HG02840 (cell line): ENCODE data around the gene TREX2.

ENCODE experiments used
- ATAC-seq: cut with Tn5 transposase; IDR thresholded peaks from one replicate; pipeline ENCODE4 v1.9.1; 2021; ENCODE audit warnings: mild to moderate bottlenecking, moderate library complexity, moderate number of reproducible peaks; ENCODE audit not compliant: unreplicated experiment, low FRiP score

The TREX2 gene

GRCh38 chrX:153476666-153477363 lies 31.0 kb upstream of the TREX2 start:
- no peak for ATAC-seq

- ATAC-seq: no peak
Measured at GRCh38 chrX:153475751-153476281, 30.0 kb upstream of the TREX2 start.

GRCh38 chrX:153475271-153475670 lies 29.4 kb upstream of the TREX2 start:
- ATAC-seq: no peak

- ATAC-seq: no peak
Measured at GRCh38 chrX:153474718-153475117, 28.9 kb upstream of the TREX2 start.

- no peak for ATAC-seq
Measured at GRCh38 chrX:153474266-153474665, 28.4 kb upstream of the TREX2 start.

GRCh38 chrX:153473126-153473525 lies 27.3 kb upstream of the TREX2 start:
- ATAC-seq: no peak

- ATAC-seq: no peak
Measured at GRCh38 chrX:153471663-153472280, 25.9 kb upstream of the TREX2 start.

- ATAC-seq: peak; percentile 75
Measured at GRCh38 chrX:153470411-153471363, 24.8 kb upstream of the TREX2 start, which contains the start of gene HAUS7. HAUS7 (minus strand) TSS chrX:153470576; CDS start chrX:153470557, 19 bp downstream.

- peak; percentile 40 for ATAC-seq
Measured at GRCh38 chrX:153469811-153470410, 24.1 kb upstream of the TREX2 start.

- no peak for ATAC-seq
Measured at GRCh38 chrX:153468008-153468580, 22.2 kb upstream of the TREX2 start.

GRCh38 chrX:153465691-153466380 lies 20.0 kb upstream of the TREX2 start:
- ATAC-seq: no peak

GRCh38 chrX:153464116-153464515 lies 18.3 kb upstream of the TREX2 start:
- no peak for ATAC-seq

- no peak for ATAC-seq
Measured at GRCh38 chrX:153463556-153463955, 17.7 kb upstream of the TREX2 start.

- ATAC-seq: no peak
Measured at GRCh38 chrX:153463031-153463430, 17.2 kb upstream of the TREX2 start.

- no peak for ATAC-seq
Measured at GRCh38 chrX:153462291-153462690, 16.4 kb upstream of the TREX2 start.

- ATAC-seq: no peak
Measured at GRCh38 chrX:153460826-153461225, 15.0 kb upstream of the TREX2 start.

- no peak for ATAC-seq
Measured at GRCh38 chrX:153459986-153460385, 14.1 kb upstream of the TREX2 start.

GRCh38 chrX:153458476-153458875 lies 12.6 kb upstream of the TREX2 start:
- no peak for ATAC-seq

- ATAC-seq: no peak
Measured at GRCh38 chrX:153457827-153458466, 12.1 kb upstream of the TREX2 start.
